Neural progenitor cell (in vitro differentiated cells): ENCODE results near the gene BCAS3. TPM values are rescaled to one million over a fixed set of nuclear protein-coding genes. Genes with fewer than 3 reads are reported as not detected.

Source experiments
- DNase-seq: peaks from one replicate; pipeline ENCODE4 v3.0.0-alpha.2; 2016; ENCODE audit warnings: low spot score
- H2AFZ ChIP-seq: fragments of 200-600 bp; sonication (generic); replicated peaks from 2 replicates; pipeline ENCODE4 v1.6.1; 2016; ENCODE audit warnings: antibody characterized with exemption
- H3F3A ChIP-seq: fragments of 200-600 bp; sonication (generic); 2 replicates; pipeline ENCODE4 v1.6.1; 2016; ENCODE audit warnings: antibody characterized with exemption, low read depth
- H3K27ac ChIP-seq: fragments of 200-600 bp; sonication (generic); 2 replicates; pipeline ENCODE4 v1.5.1; 2016; ENCODE audit warnings: mild to moderate bottlenecking
- H3K27me3 ChIP-seq: fragments of 200-600 bp; sonication (generic); 2 replicates; pipeline ENCODE4 v1.6.1; 2016; ENCODE audit warnings: mild to moderate bottlenecking, moderate library complexity
- H3K36me3 ChIP-seq: fragments of 200-600 bp; sonication (generic); 2 replicates; pipeline ENCODE4 v1.5.1; 2016
- H3K4me1 ChIP-seq: fragments of 200-600 bp; sonication (generic); 2 replicates; pipeline ENCODE4 v1.6.1; 2016; ENCODE audit warnings: mixed run types
- H3K4me2 ChIP-seq: fragments of 200-600 bp; sonication (generic); 2 replicates; pipeline ENCODE4 v1.6.1; 2016
- H3K4me3 ChIP-seq: fragments of 200-600 bp; sonication (generic); 2 replicates; pipeline ENCODE4 v1.5.1; 2016
- H3K79me2 ChIP-seq: fragments of 200-600 bp; sonication (generic); 2 replicates; pipeline ENCODE4 v1.6.1; 2016; ENCODE audit warnings: low read depth
- H3K9ac ChIP-seq: fragments of 200-600 bp; sonication (generic); 2 replicates; pipeline ENCODE4 v1.6.1; 2016
- H3K9me3 ChIP-seq: fragments of 200-600 bp; sonication (generic); 2 replicates; pipeline ENCODE4 v1.5.1; 2016; ENCODE audit warnings: low read depth
- H4K20me1 ChIP-seq: fragments of 200-600 bp; sonication (generic); 2 replicates; pipeline ENCODE4 v1.6.1; 2016; ENCODE audit warnings: low read depth
- H3K27ac Mint-ChIP-seq: 3 replicates; pipeline ENCODE4 v1.8.0; 2021; ENCODE audit warnings: mixed read lengths
- H3K27me3 Mint-ChIP-seq: 2 replicates; pipeline ENCODE4 v1.8.0; 2022; ENCODE audit warnings: low read depth, mild to moderate bottlenecking, inconsistent platforms, moderate library complexity, mixed read lengths; ENCODE audit not compliant: insufficient read depth
- H3K36me3 Mint-ChIP-seq: 3 replicates; pipeline ENCODE4 v1.8.0; 2021; ENCODE audit warnings: mixed read lengths
- H3K4me1 Mint-ChIP-seq: 3 replicates; pipeline ENCODE4 v1.8.0; 2021; ENCODE audit warnings: mixed read lengths
- H3K4me3 Mint-ChIP-seq: 3 replicates; pipeline ENCODE4 v1.8.0; 2021; ENCODE audit warnings: mild to moderate bottlenecking, moderate library complexity, mixed read lengths
- H3K9me3 Mint-ChIP-seq: 3 replicates; pipeline ENCODE4 v1.8.0; 2020; ENCODE audit warnings: mixed read lengths
- CTCF ChIP-seq: fragments of 200-600 bp; sonication (generic); IDR thresholded peaks from 2 replicates; pipeline ENCODE4 v1.5.1; 2017; ENCODE audit warnings: antibody characterized with exemption, mild to moderate bottlenecking
- EZH2 ChIP-seq: fragments of 200-600 bp; sonication (generic); IDR thresholded peaks from 2 replicates; pipeline ENCODE4 v1.6.1; 2017; ENCODE audit warnings: antibody characterized with exemption, mild to moderate bottlenecking, moderate library complexity
- EZH2phosphoT487 ChIP-seq: fragments of 200-600 bp; sonication (generic); IDR thresholded peaks from 2 replicates; pipeline ENCODE4 v1.6.1; 2017; ENCODE audit warnings: antibody characterized with exemption
- total RNA-seq: library from RNA; depleted of rRNA; stranded (reverse); fragments of >200 nt; gene quantifications from 2 replicates; pipeline ENCODE4 v1.2.3, GENCODE V29; 2015; ENCODE audit warnings: low replicate concordance

Gene BCAS3
- total RNA-seq, 1 donor from 2014 or later = 60.9 TPM

GRCh38 chr17:61116577-61116976 lies 438.9 kb downstream of the BCAS3 start:
- no peaks in the 10 kb centered on the region for H4K20me1 ChIP-seq
- no peak overlapping the region for H3K27ac ChIP-seq
- H3K79me2 ChIP-seq = no peaks in the 10 kb centered on the region
- TF ChIP-seq EZH2phosphoT487 = no peak
- no peak for TF ChIP-seq CTCF
- no peak for TF ChIP-seq EZH2
- no peak overlapping the region for H3K9ac ChIP-seq
- Mint-ChIP-seq H3K4me1 (no peaks in the 10 kb centered on the region), H3K9me3 (peaks cover 12% of the 10 kb centered on the region), H3K27ac (no peak overlapping the region), H3K27me3 (no peaks in the 10 kb centered on the region), H3K36me3 (no peaks in the 10 kb centered on the region), H3K4me3 (no peak overlapping the region)
- no peak for DNase-seq
- H3F3A ChIP-seq = no peaks in the 10 kb centered on the region
- no peak overlapping the region for H3K4me2 ChIP-seq
- no peaks in the 10 kb centered on the region for H3K9me3 ChIP-seq
- H3K4me3 ChIP-seq = no peak overlapping the region
- H3K4me1 ChIP-seq = peaks cover 17% of the 10 kb centered on the region
- no peaks in the 10 kb centered on the region for H3K27me3 ChIP-seq
- no peak overlapping the region for H2AFZ ChIP-seq
- no peaks in the 10 kb centered on the region for H3K36me3 ChIP-seq

GRCh38 chr17:61117983-61118382 lies 440.3 kb downstream of the BCAS3 start:
- H3K4me3 ChIP-seq = no peak overlapping the region
- no peaks in the 10 kb centered on the region for H4K20me1 ChIP-seq
- no peaks in the 10 kb centered on the region for H3K9me3 ChIP-seq
- no peak for DNase-seq
- Mint-ChIP-seq H3K36me3 (no peaks in the 10 kb centered on the region), H3K27ac (no peak overlapping the region), H3K9me3 (peaks cover 12% of the 10 kb centered on the region), H3K4me1 (no peaks in the 10 kb centered on the region), H3K4me3 (no peak overlapping the region), H3K27me3 (no peaks in the 10 kb centered on the region)
- no peaks in the 10 kb centered on the region for H3K79me2 ChIP-seq
- H3F3A ChIP-seq = no peaks in the 10 kb centered on the region
- no peak overlapping the region for H3K4me2 ChIP-seq
- H3K9ac ChIP-seq = no peak overlapping the region
- H3K4me1 ChIP-seq = peaks cover 17% of the 10 kb centered on the region
- H2AFZ ChIP-seq = no peak overlapping the region
- no peak overlapping the region for H3K27ac ChIP-seq
- TF ChIP-seq EZH2 = no peak
- no peak for TF ChIP-seq CTCF
- no peak for TF ChIP-seq EZH2phosphoT487
- H3K27me3 ChIP-seq = no peaks in the 10 kb centered on the region
- H3K36me3 ChIP-seq = no peaks in the 10 kb centered on the region

- Histone ChIP-seq H3K36me3 (no peaks in the 10 kb centered on the region), H3K4me3 (no peak overlapping the region), H3K27me3 (no peaks in the 10 kb centered on the region), H3K4me2 (peak overlapping the region; percentile 36), H3F3A (no peaks in the 10 kb centered on the region), H3K9me3 (no peaks in the 10 kb centered on the region), H3K4me1 (peaks cover 17% of the 10 kb centered on the region), H3K27ac (no peak overlapping the region), H4K20me1 (no peaks in the 10 kb centered on the region), H3K79me2 (no peaks in the 10 kb centered on the region), H3K9ac (no peak overlapping the region), H2AFZ (no peak overlapping the region)
- no peak overlapping the region for H3K4me3 Mint-ChIP-seq
- peaks cover 12% of the 10 kb centered on the region for H3K9me3 Mint-ChIP-seq
- TF ChIP-seq EZH2 (no peak), CTCF (no peak), EZH2phosphoT487 (no peak)
- H3K36me3 Mint-ChIP-seq = no peaks in the 10 kb centered on the region
- no peaks in the 10 kb centered on the region for H3K27me3 Mint-ChIP-seq
- no peak overlapping the region for H3K27ac Mint-ChIP-seq
- no peaks in the 10 kb centered on the region for H3K4me1 Mint-ChIP-seq
- peak; percentile 60 for DNase-seq
These were observed 441.2 kb downstream of the BCAS3 start for GRCh38 chr17:61118871-61119270.
